CD4-positive, alpha-beta T cell (primary cell): Measurements from ENCODE around the gene CSNK1G1. TPM values are rescaled to one million over a fixed set of nuclear protein-coding genes. Genes with fewer than 3 reads are reported as not detected.

Experiments used
- ATAC-seq: fragments of 200-7000 bp; cut with Tn5 transposase; one replicate; pipeline ENCODE4 v1.10.0; 2022; ENCODE audit warnings: mild to moderate bottlenecking; ENCODE audit not compliant: poor library complexity
- CTCF ChIA-PET: fragments of 350-600 bp; sonication (Branson Sonifier 250); formaldehyde crosslinking; loops from one replicate; lab custom pipeline; 2021; ENCODE audit warnings: antibody characterized with exemption, inconsistent platforms; lab: Charles Lee
- POLR2A ChIA-PET: fragments of 350-600 bp; sonication (Branson Sonifier 250); formaldehyde crosslinking; loops from one replicate; lab custom pipeline; 2021; ENCODE audit warnings: antibody characterized with exemption, inconsistent platforms; lab: Charles Lee
- DNase-seq, 14 experiments: peaks; one replicate each; pipeline ENCODE4 v3.0.0-alpha.2; 2013 to 2020; ENCODE audit warnings: mixed read lengths in 2 of 14
- H3K27ac ChIP-seq, 2 donors: one replicate each; pipeline versions ENCODE4 v1.5.1 to v1.7.0; 2013; ENCODE audit warnings: low read length in 2 of 2, low read depth in 1 of 2, mild to moderate bottlenecking in 1 of 2
- H3K27me3 ChIP-seq, 2 experiments: 1 replicate in 1 of 2; 2 replicates in 1 of 2; pipeline versions ENCODE4 v1.6.1 to v1.7.0; 2013; ENCODE audit warnings: low read length in 2 of 2, control low read depth in 1 of 2, mild to moderate bottlenecking in 1 of 2, moderate library complexity in 1 of 2; ENCODE audit not compliant: insufficient read depth in 2 of 2, control insufficient read depth in 1 of 2
- H3K36me3 ChIP-seq: one replicate; pipeline ENCODE4 v1.6.1; 2013; ENCODE audit warnings: low read length, control low read depth; ENCODE audit not compliant: insufficient read depth
- H3K4me1 ChIP-seq: one replicate; pipeline ENCODE4 v1.6.1; 2013; ENCODE audit warnings: low read length, control low read depth; ENCODE audit not compliant: insufficient read depth
- H3K4me3 ChIP-seq: one replicate; pipeline ENCODE4 v1.5.1; 2013; ENCODE audit warnings: mild to moderate bottlenecking, low read length, moderate library complexity
- H3K9me3 ChIP-seq, 2 experiments: 1 replicate in 1 of 2; 2 replicates in 1 of 2; pipeline versions ENCODE4 v1.6.1 to v1.7.0; 2013; ENCODE audit warnings: low read length in 2 of 2, mild to moderate bottlenecking in 2 of 2, control low read depth in 1 of 2, moderate library complexity in 1 of 2; ENCODE audit not compliant: control insufficient read depth in 1 of 2, insufficient read depth in 1 of 2
- H3K27ac Mint-ChIP-seq: one replicate; pipeline ENCODE4 v1.8.0; 2020; ENCODE audit warnings: mixed read lengths
- H3K27me3 Mint-ChIP-seq: one replicate; pipeline ENCODE4 v1.8.0; 2021; ENCODE audit warnings: mixed read lengths
- H3K36me3 Mint-ChIP-seq: one replicate; pipeline ENCODE4 v1.8.0; 2021; ENCODE audit warnings: low read depth, mixed read lengths
- H3K4me1 Mint-ChIP-seq: one replicate; pipeline ENCODE4 v1.8.0; 2021; ENCODE audit warnings: low read depth, mixed read lengths
- H3K4me3 Mint-ChIP-seq: one replicate; pipeline ENCODE4 v1.8.0; 2020; ENCODE audit warnings: mild to moderate bottlenecking, mixed read lengths
- H3K9me3 Mint-ChIP-seq: one replicate; pipeline ENCODE4 v1.8.0; 2020; ENCODE audit warnings: mixed read lengths
- intact Hi-C, 2 experiments: fragments of 100-400 bp; cut with DNase I in 1 of 2; cut with micrococcal nuclease in 1 of 2; formaldehyde crosslinking; loops; one replicate each; pipeline versions ENCODE4 v1.15.1 to v1.9.0; 2023 to 2025; cut with DNase I, micrococcal nuclease
- total RNA-seq, 174 experiments: library from RNA in 2 of 174; stranded (reverse) in 2 of 174; gene quantifications; one replicate each; pipeline ENCODE4 v1.2.3 and lab custom pipeline; 2021 to 2026
- TF ChIP-seq, protein P1 (sequence below): fragments of 200-600 bp; IDR thresholded peaks from one replicate; pipeline ENCODE4 v1.8.0; 2022; ENCODE audit warnings: antibody characterized with exemption, mild to moderate bottlenecking

The CSNK1G1 gene
- total RNA-seq, 2 experiments from 2014 or later: 12.2 to 13.7 TPM

DNA sequence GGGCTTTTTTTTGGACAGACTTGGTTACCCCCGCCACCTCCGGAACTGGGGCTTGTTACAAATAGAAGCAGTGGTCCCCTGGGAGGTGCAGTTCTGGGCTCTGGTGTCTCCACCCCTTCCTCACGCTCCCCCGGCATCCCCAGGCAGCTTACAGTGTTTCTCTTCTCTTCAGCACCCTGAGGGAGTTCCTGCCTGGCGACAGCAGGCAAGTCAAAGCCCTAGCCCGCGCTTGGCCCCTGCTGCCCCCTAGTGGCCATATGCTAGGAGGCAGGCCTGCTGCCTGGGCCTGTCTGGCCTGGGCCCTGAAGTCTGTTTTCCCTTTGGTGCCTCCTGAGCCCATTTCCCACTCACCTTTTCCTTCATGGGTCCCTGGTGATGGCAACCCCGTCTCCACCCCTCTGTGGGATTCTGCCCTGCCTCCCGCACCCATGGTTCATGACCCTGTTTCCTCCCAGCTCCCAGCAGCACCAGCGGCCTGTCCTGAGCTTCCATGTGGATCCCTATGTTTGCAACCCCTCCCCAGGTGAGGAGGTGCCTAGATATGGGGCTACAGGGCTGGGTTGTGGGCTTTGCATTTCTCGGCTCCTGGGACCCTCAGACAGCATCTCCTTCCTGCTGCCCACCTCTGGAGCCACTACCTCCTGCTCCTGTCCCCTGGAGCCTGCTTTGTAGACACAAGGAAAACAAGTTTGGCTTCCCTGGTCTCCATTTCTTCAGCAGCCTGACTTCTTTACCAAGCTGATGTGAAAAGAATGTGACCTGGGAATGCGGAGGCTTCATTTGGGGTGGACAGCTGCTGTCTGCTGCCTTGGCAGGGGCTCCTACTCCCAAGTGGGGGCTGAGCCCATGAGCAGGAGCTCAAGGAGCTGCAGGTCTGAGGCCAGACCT lies 202.2 kb downstream of the CSNK1G1 start:
- peak overlapping the region in 1 of 2 donors; percentile 30 for H3K27ac ChIP-seq
- POLR2A ChIA-PET: interaction anchor here (0.5 to 2.9 kb wide), 9 partner anchors 9 to 387 kb away, joined by 3 to 48 read pairs (median 3); partner anchors contain the start of genes CIAO2A, PPIB, SNX1 and TRIP4
- peaks cover 18% of the 10 kb centered on the region in 2 experiments for H3K27me3 ChIP-seq
- Mint-ChIP-seq H3K4me3 (peak overlapping the region; percentile 88), H3K36me3 (peaks cover 50% of the 10 kb centered on the region), H3K9me3 (no peaks in the 10 kb centered on the region), H3K27ac (peak overlapping the region; percentile 26), H3K4me1 (peaks cover 42% of the 10 kb centered on the region), H3K27me3 (peaks cover 30% of the 10 kb centered on the region)
- H3K9me3 ChIP-seq: no peaks in the 10 kb centered on the region
- H3K4me3 ChIP-seq: no peak overlapping the region
- peaks cover 43% of the 10 kb centered on the region for H3K4me1 ChIP-seq
- DNase-seq (peak; percentile 85 to 95 (median 91)), ATAC-seq (peak; percentile 96)
- CTCF ChIA-PET: interaction anchor here (0.5 to 2.7 kb wide), 21 partner anchors 9 to 1110 kb away, joined by 3 to 26 read pairs (median 4); partner anchors contain the start of genes CIAO2A and PPIB
- intact Hi-C loops: loop anchor here in 1 of 2 experiments (5.0 kb wide), 1 partner anchor 56 kb away; the partner anchor contains the start of gene SNX1
- H3K36me3 ChIP-seq: peaks cover 46% of the 10 kb centered on the region
- TF ChIP-seq, protein P1, sequence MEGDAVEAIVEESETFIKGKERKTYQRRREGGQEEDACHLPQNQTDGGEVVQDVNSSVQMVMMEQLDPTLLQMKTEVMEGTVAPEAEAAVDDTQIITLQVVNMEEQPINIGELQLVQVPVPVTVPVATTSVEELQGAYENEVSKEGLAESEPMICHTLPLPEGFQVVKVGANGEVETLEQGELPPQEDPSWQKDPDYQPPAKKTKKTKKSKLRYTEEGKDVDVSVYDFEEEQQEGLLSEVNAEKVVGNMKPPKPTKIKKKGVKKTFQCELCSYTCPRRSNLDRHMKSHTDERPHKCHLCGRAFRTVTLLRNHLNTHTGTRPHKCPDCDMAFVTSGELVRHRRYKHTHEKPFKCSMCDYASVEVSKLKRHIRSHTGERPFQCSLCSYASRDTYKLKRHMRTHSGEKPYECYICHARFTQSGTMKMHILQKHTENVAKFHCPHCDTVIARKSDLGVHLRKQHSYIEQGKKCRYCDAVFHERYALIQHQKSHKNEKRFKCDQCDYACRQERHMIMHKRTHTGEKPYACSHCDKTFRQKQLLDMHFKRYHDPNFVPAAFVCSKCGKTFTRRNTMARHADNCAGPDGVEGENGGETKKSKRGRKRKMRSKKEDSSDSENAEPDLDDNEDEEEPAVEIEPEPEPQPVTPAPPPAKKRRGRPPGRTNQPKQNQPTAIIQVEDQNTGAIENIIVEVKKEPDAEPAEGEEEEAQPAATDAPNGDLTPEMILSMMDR: peak; percentile 90

DNA sequence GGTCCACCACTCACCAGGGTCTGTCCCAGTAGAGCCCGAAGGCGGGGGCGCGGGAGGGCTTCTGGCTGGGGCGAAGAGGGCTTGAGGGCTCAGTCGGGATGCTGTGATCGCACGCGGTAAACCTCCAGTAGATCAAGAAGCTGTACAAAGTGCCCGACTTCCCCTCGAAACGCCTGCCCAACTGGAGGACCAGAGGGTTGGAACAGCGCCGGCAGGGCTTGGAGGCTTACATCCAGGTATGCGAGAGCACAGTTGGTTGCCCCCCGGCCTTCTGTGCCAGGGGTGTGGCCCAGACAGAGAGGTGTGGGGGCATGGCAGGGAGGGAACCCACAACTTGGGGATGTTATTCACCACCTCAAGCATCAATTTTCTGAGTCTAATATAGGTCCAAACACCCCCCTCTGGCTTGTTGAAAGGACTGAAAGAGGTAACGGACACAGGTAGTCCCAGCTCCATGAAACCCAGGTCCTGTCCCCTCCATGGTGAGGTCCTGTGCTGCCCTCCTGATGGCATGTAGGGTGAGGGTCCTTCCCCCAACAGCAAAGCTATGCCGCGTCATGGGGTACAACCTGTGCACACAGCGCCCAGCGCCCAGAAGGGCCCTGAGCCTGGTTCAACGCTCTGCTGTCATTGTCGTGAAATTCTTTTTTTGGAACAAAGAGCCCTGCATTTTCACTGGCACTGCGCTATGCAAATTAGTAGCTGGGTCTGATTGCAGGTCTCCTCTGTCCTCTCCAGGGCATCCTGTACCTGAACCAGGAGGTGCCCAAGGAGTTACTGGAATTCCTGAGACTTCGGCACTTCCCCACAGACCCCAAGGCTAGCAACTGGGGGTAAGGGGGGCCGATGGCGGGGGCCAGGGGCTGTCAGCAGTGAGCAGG lies 203.2 kb downstream of the CSNK1G1 start:
- H3K4me3 Mint-ChIP-seq: peak overlapping the region; percentile 63
- POLR2A ChIA-PET: interaction anchor here (0.6 to 2.9 kb wide), 8 partner anchors 8 to 235 kb away, joined by 3 to 48 read pairs (median 4); partner anchors contain the start of genes CIAO2A, PPIB, SNX1 and TRIP4
- H3K9me3 Mint-ChIP-seq: no peaks in the 10 kb centered on the region
- Histone ChIP-seq H3K9me3 (no peaks in the 10 kb centered on the region), H3K27ac (no peak overlapping the region), H3K36me3 (peaks cover 37% of the 10 kb centered on the region), H3K4me3 (peak overlapping the region; percentile 25), H3K27me3 (peaks cover 18% of the 10 kb centered on the region in 2 experiments), H3K4me1 (peaks cover 36% of the 10 kb centered on the region)
- H3K36me3 Mint-ChIP-seq: peaks cover 41% of the 10 kb centered on the region
- H3K27ac Mint-ChIP-seq: no peak overlapping the region
- no peak for ATAC-seq
- TF ChIP-seq, protein P1: no peak
- H3K4me1 Mint-ChIP-seq: peaks cover 33% of the 10 kb centered on the region
- peaks cover 30% of the 10 kb centered on the region for H3K27me3 Mint-ChIP-seq
- DNase-seq: peak in 2 of 14 experiments; percentile 24 to 46
- intact Hi-C loops: loop anchor here in 1 of 2 experiments (5.0 kb wide), 1 partner anchor 55 kb away; the partner anchor contains the start of gene SNX1
- CTCF ChIA-PET: interaction anchor here (0.5 to 2.7 kb wide), 20 partner anchors 8 to 1109 kb away, joined by 3 to 26 read pairs (median 4); partner anchors contain the start of genes CIAO2A and PPIB
